Peyer's patch (tissue), 4 donors: ENCODE results near the gene SAP25. TPM values are rescaled to one million over a fixed set of nuclear protein-coding genes. Genes with fewer than 3 reads are reported as not detected.

Experiments
- DNase-seq, 3 donors: peaks; one replicate each; pipeline ENCODE4 v3.0.0-alpha.2; 2017 to 2019
- H3K27ac ChIP-seq, 4 donors: fragments of 200-600 bp; sonication (generic); one replicate each; pipeline ENCODE4 v1.5.1; 2016 to 2019
- H3K27me3 ChIP-seq, 2 donors: fragments of 200-600 bp; sonication (generic); one replicate each; pipeline ENCODE4 v1.5.1; 2019
- H3K36me3 ChIP-seq, 3 donors: fragments of 200-600 bp; sonication (generic); one replicate each; pipeline ENCODE4 v1.5.1; 2016 to 2019
- H3K4me1 ChIP-seq, 4 donors: fragments of 200-600 bp; sonication (generic); one replicate each; pipeline ENCODE4 v1.5.1; 2016 to 2019
- H3K4me3 ChIP-seq, 4 donors: fragments of 200-600 bp; sonication (generic); 1 replicate in 3 of 4; 2 replicates in 1 of 4; pipeline ENCODE4 v1.5.1; 2016 to 2019; ENCODE audit warnings: mild to moderate bottlenecking in 1 of 4
- H3K9me3 ChIP-seq, 4 donors: fragments of 200-600 bp; sonication (generic); one replicate each; pipeline ENCODE4 v1.5.1; 2016 to 2019; ENCODE audit warnings: mild to moderate bottlenecking in 1 of 4
- POLR2A ChIP-seq, 2 donors: fragments of 450-650 bp; IDR thresholded peaks; one replicate each; pipeline ENCODE4 v1.5.1; 2017; ENCODE audit warnings: antibody characterized with exemption in 2 of 2, mild to moderate bottlenecking in 2 of 2, moderate library complexity in 2 of 2
- total RNA-seq, 4 donors: library from RNA; depleted of rRNA; stranded (reverse); fragments of >200 nt; gene quantifications; one replicate each; pipeline ENCODE4 v1.1.0, GENCODE V29; 2016
- TF ChIP-seq, protein P1 (sequence below), 6 experiments: fragments of 450-650 bp in 4 of 6; fragments of 200-600 bp in 2 of 6; sonication (generic) in 1 of 6; IDR thresholded peaks; one replicate each; pipeline ENCODE4 v1.5.1; 2017 to 2019; ENCODE audit warnings: antibody characterized with exemption in 6 of 6, mild to moderate bottlenecking in 3 of 6, moderate library complexity in 1 of 6

SAP25 gene
- total RNA-seq, 4 donors from 2014 or later, result 2.5 to 18.2 (median 13.4) TPM

- peak; percentile 48 to 87 (median 85) for DNase-seq
- TF ChIP-seq, protein P1, sequence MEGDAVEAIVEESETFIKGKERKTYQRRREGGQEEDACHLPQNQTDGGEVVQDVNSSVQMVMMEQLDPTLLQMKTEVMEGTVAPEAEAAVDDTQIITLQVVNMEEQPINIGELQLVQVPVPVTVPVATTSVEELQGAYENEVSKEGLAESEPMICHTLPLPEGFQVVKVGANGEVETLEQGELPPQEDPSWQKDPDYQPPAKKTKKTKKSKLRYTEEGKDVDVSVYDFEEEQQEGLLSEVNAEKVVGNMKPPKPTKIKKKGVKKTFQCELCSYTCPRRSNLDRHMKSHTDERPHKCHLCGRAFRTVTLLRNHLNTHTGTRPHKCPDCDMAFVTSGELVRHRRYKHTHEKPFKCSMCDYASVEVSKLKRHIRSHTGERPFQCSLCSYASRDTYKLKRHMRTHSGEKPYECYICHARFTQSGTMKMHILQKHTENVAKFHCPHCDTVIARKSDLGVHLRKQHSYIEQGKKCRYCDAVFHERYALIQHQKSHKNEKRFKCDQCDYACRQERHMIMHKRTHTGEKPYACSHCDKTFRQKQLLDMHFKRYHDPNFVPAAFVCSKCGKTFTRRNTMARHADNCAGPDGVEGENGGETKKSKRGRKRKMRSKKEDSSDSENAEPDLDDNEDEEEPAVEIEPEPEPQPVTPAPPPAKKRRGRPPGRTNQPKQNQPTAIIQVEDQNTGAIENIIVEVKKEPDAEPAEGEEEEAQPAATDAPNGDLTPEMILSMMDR (IDR thresholded peaks at IDR 0.05), result peak in 2 of 6 experiments; percentile 4 to 9
- TF ChIP-seq POLR2A (IDR thresholded peaks at IDR 0.05), result peak in 1 of 2 donors; percentile 61
- Histone ChIP-seq H3K4me1 (peaks cover 8 to 32% (median 13%) of the 10 kb centered on the region in 4 donors), H3K9me3 (no peaks in the 10 kb centered on the region), H3K36me3 (peaks cover 0 to 24% (median 0%) of the 10 kb centered on the region in 3 donors), H3K27ac (peak overlapping the region; percentile 98 to 100 (median 99)), H3K27me3 (no peaks in the 10 kb centered on the region), H3K4me3 (peak overlapping the region; percentile 92 to 95 (median 92))
Observed at GRCh38 chr7:100584683-100585510, 11.2 kb upstream of the SAP25 start.

- DNase-seq, result peak in 1 of 3 donors; percentile 52
- TF ChIP-seq POLR2A (IDR thresholded peaks at IDR 0.05), result no peak
- TF ChIP-seq, protein P1 (IDR thresholded peaks at IDR 0.05), result no peak
- H3K4me1 ChIP-seq, result peaks cover 8 to 32% (median 13%) of the 10 kb centered on the region in 4 donors
- H3K27ac ChIP-seq, result peak overlapping the region; percentile 98 to 100 (median 99)
- no peaks in the 10 kb centered on the region for H3K9me3 ChIP-seq
- H3K27me3 ChIP-seq, result no peaks in the 10 kb centered on the region
- peaks cover 0 to 32% (median 0%) of the 10 kb centered on the region in 3 donors for H3K36me3 ChIP-seq
- peak overlapping the region; percentile 92 to 95 (median 92) for H3K4me3 ChIP-seq
Observed at GRCh38 chr7:100584054-100584682, 10.5 kb upstream of the SAP25 start.

DNA sequence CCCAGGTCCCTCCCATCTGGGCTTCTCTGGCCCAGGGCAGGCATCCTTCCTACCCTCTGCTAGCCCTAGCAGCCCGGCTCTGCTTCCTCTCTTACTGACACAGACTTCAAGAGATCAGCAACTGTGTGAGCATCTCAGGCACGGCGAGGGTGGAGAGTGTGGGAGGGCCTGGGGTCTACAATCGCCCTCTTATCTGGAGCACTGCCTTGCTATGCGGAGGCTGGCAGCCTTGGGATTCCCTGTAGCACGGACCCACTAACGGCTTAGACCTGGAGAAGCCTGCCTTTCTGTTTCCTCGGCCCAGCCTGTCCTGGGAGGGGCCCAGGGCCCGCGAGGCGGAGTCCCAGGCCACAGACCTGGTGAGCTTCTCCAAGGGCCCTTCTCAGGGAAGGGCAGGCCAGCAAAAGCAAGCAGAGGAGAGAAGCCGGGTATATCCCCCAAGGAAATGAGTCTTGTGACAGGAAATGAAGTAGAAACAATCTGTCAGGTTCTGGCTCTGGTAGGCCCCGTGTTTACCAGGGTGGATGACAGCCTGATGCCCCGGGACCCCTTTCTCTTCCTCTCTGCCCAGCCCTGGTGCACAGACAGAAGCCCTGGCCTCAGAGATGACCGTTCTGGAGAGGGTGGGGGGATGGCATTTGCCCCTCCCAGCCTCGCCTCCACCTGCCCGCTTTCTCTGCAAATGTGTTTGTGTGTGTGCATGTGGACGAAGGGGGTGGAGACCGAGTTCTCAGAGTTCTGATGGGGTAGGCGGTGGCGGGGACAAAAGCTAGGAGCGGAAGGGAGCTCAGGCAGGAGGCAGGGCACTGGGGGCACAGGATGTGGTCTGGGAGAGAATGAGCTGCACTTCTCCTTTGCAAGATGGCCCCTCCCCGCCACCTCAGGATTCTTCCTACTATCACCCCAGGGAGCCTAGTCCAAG, 9.7 kb upstream of the SAP25 start:
- H3K27ac ChIP-seq, result peak overlapping the region; percentile 98 to 100 (median 99)
- H3K36me3 ChIP-seq, result peaks cover 0 to 39% (median 0%) of the 10 kb centered on the region in 3 donors
- no peaks in the 10 kb centered on the region for H3K9me3 ChIP-seq
- peaks cover 8 to 32% (median 13%) of the 10 kb centered on the region in 4 donors for H3K4me1 ChIP-seq
- no peaks in the 10 kb centered on the region for H3K27me3 ChIP-seq
- peak overlapping the region; percentile 92 to 95 (median 92) for H3K4me3 ChIP-seq
- no peak for TF ChIP-seq POLR2A (IDR thresholded peaks at IDR 0.05)
- TF ChIP-seq, protein P1 (IDR thresholded peaks at IDR 0.05), result no peak
- DNase-seq, result peak in 2 of 3 donors; percentile 94 to 95

DNA sequence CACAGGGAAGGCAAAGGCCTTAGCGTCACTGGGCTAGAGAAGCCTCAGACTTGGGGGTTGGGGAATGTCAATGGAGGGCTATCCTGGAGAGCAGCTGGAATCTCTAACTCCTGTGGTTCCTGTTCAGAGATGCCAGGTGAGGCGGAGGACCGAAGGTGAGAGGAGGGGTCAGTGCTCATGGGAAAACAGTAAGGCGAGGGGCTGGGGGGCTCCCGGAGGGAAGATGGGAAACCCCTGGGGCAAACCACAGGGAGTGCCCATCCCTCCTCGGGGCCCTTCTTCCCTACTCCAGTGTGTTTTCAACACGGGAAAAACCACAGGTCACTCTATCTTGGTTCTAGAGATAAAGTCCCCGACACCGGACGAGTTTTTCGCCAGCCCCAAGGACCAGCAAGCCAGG, 8.9 kb upstream of the SAP25 start:
- no peak for DNase-seq
- Histone ChIP-seq H3K27ac (peak overlapping the region; percentile 98 to 100 (median 99)), H3K36me3 (peaks cover 0 to 47% (median under 1%) of the 10 kb centered on the region in 3 donors), H3K4me1 (peaks cover 8 to 32% (median 13%) of the 10 kb centered on the region in 4 donors), H3K9me3 (no peaks in the 10 kb centered on the region), H3K4me3 (peak overlapping the region in 2 of 4 donors; percentile 92), H3K27me3 (no peaks in the 10 kb centered on the region)
- TF ChIP-seq POLR2A (IDR thresholded peaks at IDR 0.05), result no peak
- TF ChIP-seq, protein P1 (IDR thresholded peaks at IDR 0.05), result no peak
